HG03439 (cell line): ENCODE results near the gene PCCB.
"Not testable (repeated sequence)": the region's sequence is repeated elsewhere in the genome, so short reads cannot be mapped to it uniquely, and the experiment has no call there.

Experiments
- ATAC-seq: cut with Tn5 transposase; IDR thresholded peaks from one replicate; pipeline ENCODE4 v1.9.1; 2021; ENCODE audit warnings: mild to moderate bottlenecking, moderate library complexity; ENCODE audit not compliant: unreplicated experiment

Gene PCCB

DNA sequence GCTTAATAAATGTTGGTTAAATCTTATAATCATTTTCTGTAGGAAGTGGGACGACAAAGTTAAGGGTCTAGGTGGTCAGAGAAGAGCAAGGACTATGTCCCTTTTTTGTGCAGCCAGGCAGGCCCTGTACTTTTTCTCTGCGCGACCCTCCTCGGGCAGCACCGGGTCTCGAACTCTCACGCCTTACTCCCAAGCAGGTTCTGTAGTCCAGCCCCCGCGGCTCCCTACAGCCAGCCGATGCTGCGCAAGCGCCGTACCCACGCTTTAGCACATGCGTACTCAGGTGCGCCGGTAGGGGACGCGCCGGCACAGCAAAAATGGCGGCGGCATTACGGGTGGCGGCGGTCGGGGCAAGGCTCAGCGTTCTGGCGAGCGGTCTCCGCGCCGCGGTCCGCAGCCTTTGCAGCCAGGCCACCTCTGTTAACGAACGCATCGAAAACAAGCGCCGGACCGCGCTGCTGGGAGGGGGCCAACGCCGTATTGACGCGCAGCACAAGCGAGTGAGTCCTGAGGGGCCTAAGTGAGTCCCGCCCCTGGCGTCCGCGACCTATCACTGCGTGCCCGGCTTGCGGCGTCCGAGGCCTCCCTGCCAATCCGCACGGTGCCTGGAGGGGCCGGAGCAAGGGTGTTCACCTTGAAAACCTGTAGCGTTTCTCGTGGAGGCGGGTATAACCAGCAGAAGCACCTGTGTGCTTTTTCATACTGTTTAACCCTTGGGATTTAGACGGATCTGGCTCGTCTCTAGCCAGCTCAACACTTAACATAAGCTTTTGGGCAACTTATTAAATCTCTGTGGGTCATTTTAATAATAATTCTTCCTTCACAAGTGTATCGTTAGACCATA lies at the start of gene PCCB:
Gene PCCB, plus strand, starts transcription at position 282 of the 844 bp plus-strand sequence. Its CDS starts 36 bp downstream, at position 318.
- ATAC-seq, result peak; percentile 99

GRCh38 chr3:136207489-136208115 lies 42.5 kb upstream of the PCCB start:
- ATAC-seq, result no peak

DNA sequence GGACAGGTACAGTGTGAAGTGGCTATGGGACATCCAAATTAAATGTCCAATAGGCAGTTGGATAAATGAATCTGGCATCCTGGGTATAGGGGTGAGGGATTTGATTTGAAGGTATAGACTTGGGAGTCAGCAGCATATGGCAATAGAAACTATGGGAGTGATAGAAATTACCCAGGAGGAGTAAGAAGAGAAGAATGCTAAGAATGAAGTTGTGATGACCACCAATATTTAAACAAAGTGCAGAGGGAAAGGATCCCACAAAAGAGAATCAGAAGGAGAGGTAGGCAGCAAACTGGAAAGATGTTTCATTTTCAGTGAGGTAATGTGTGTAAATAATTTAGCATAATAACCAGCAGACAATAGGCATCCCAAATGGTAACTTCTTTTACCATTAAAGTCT lies 40.2 kb upstream of the PCCB start:
- ATAC-seq, result no peak

GRCh38 chr3:136211547-136211946 lies 38.6 kb upstream of the PCCB start:
- no peak for ATAC-seq

- not testable (repeated sequence) for ATAC-seq
Measured at GRCh38 chr3:136222746-136223145, 27.4 kb upstream of the PCCB start.

- no peak for ATAC-seq
Measured at GRCh38 chr3:136232413-136232812, 17.7 kb upstream of the PCCB start.

- ATAC-seq, result no peak
Measured at GRCh38 chr3:136235545-136235944, 14.6 kb upstream of the PCCB start.

GRCh38 chr3:136236109-136236508 lies 14.0 kb upstream of the PCCB start:
- no peak for ATAC-seq

DNA sequence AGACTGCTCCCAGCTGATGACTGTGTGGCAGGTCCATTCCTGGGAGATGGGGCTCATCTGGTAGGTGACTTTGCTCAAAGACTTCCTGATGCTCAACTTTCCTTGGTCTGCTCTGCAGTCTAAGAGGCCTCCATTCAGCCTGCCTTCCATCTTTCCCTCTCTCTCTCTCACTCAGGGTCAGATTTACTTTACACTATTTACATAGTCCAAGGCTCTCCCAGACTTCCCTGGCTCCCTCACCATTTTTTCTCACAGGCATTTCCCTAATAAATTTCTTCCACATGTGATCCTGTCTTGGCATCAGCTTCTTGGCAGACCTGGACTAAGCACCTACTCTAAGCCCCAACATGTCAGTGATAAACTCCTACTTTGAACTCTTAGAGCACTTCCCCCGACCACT lies 13.0 kb upstream of the PCCB start:
- ATAC-seq, result no peak

DNA sequence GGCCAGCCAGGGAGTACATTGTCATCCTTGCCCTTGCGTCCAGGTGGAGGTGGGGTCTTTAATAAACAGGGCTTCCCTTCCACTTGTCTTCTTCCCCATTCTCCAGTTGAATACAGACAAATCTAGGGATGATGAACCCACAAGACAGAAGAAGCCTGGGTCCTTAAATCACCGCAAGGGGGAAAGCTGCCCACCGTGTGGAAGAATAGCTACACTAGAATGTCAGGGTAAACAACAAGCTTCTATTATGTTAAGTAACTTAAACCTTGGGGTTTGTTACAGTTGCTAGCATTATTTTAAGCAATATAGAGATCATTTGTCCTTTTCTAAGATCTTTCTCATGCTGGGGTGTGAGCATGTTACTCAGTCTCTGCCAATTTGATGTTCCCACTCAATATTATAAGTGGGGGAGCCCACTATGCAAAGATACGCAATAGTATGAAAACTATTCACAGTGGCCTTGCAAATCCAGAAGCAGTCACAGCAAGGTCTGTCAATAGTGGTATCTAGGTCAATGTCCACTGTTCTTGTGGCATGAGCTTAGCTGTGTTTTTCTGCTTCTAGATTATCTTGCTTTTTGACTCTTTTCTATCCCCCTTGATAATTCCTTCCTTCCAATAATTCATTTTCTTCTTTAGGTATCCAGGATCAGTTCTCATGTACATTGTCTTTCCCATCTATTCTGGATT lies 12.0 kb upstream of the PCCB start:
- ATAC-seq, result no peak

GRCh38 chr3:136239094-136239493 lies 11.0 kb upstream of the PCCB start:
- no peak for ATAC-seq

DNA sequence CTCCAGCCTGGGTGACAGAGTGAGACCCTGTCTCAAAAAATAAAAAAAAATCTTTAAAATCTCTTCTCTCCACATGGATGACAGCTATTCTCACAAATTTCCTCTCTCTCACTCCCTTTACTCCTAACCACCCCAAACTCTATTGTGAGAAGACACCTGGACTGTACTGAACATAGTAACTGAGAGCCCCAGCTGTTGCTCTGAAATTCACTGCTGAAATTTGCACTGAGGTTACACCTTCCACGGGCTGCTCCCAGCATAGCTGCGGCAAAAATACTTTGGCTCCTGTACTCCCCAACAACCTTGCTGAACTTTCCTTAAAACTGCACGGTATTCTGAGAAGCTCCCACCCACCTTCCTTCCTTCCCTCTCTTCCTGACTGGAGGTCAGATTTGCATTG lies 4.4 kb upstream of the PCCB start:
- ATAC-seq, result no peak

- no peak for ATAC-seq
Measured at GRCh38 chr3:136247436-136247835, 2.7 kb upstream of the PCCB start.

DNA sequence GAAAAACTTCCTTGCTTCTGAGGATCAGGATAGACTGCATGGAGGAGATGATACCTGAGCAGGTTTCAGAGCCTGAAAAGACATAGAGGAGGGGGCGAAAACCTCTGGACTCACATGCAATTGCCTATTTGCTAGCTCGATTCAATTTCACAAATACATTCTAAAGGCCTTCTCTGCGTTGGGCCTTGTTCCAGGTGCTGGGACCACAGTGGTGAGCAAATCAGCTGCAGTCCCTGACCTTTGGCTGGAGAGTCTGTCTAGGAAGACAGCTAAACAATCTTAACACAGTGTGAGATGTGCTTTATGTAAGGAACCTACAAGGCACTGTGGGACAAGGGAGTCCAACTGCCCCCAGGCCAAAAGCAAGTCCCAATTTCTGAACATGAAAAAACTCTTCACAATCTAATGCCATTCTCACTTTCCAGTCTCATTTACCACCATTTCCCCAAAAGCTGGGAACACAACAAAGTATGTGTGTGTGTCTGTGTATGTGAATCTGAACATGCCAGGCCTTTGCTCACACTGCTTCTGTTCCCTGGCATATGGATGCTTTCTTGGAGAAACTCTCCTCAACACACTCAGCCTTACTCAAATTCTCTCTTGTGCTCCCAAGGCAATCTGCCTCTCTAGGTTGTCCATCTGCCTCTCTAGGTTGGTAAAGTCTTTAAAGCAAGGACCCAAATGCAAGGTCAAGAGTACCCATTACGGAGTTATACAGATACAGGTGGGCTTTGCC lies 2.1 kb upstream of the PCCB start:
- no peak for ATAC-seq

DNA sequence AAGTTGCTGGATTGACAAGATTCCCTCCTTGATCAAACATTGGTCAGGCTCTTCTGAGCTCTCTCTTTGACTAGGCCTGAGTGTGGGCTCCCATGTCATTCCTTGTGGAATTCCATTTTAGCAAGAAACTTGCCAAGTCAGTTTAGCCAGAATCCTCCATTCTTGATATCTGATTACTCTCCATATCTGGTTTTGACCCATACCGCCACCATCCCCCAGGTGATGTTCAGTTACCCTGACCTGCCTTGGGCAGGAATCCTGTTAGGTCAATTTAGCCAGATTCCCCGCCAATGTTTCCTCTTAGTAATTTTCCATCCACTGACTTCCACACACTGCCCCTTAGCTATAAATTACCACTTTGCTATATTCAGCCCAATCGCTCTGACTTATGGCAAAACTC lies 1.0 kb upstream of the PCCB start:
- ATAC-seq, result no peak

GRCh38 chr3:136249593-136249992 lies 547 bp upstream of the PCCB start:
- ATAC-seq, result no peak

- peak; percentile 10 for ATAC-seq
Measured at GRCh38 chr3:136250903-136251460, 842 bp downstream of the PCCB start.

DNA sequence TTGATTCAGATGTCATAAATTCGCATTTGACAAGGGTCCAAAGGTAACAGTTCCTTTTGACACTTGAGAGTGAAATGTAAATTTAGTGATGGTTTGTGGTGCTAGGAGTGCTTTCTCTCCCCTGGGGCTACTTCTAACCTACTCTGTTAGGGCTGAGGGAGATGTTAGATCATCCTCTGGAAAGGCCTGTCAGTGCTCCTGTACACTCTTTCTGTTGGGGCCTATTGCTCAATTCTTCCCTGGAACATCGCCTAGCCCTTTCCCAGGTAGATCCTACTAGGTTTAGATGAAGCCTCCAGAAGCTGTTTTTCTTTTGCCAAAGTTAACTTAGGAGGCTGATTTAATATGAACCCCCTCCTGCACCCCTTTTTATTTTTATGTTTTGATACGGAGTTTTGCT lies 1.4 kb downstream of the PCCB start:
- no peak for ATAC-seq

DNA sequence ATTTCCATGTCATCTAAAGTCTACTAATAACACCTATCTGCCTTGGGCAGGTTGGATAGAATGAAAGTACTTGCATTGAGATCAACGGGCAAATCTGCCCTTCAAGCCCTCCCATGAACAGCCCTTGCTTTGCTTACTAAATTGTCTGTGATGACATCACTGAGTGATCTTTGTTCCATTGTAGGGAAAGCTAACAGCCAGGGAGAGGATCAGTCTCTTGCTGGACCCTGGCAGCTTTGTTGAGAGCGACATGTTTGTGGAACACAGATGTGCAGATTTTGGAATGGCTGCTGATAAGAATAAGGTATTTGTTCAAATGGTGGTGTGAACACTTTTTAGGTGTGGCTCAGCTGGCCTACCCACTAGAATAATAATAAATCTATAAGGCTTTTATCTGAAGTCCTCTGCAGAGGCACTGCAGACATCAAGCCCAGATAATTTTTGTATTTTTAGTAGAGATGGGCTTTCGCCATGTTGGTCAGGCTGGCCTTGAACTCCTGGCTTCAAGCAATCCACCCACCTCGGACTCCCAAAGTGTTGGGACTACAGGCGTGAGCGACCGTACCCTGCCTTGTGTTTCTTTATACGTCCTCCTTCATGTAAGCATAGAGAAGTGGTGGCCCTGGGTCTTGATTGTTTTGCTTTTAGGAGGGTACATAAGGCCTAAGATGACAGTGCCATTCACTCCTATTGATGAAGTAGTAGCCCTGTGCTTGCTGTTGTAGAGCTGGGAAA lies 5.7 kb downstream of the PCCB start:
- ATAC-seq, result no peak

GRCh38 chr3:136258199-136258598 lies 8.1 kb downstream of the PCCB start:
- ATAC-seq, result no peak
